HepG2 (cell line): Measurements from ENCODE around the gene VAT1L. TPM values are rescaled to one million over a fixed set of nuclear protein-coding genes. Genes with fewer than 3 reads are reported as not detected.

Experiments used
- ATAC-seq: fragments of 200-7000 bp; cut with Tn5 transposase; 3 replicates; pipeline ENCODE4 v1.9.1; 2020; ENCODE audit warnings: mild to moderate bottlenecking, moderate library complexity
- BruUV-seq: library from RNA; stranded (reverse); fragments of 400-500 nt; replicated peaks from 2 replicates; lab custom pipeline; 2021; lab: Mats Ljungman, UMichigan
- CTCF ChIA-PET: fragments of 300-600 bp; formaldehyde crosslinking; extraction: SDS; loops from one replicate; lab custom pipeline; 2021; ENCODE audit warnings: low total read pairs, inconsistent platforms, low intra/inter-chr PET ratio; lab: Yijun Ruan, JAX
- POLR2A ChIA-PET: fragments of 350-600 bp; sonication (Branson Sonifier 250); formaldehyde crosslinking; loops from one replicate; lab custom pipeline; 2020; ENCODE audit warnings: antibody characterized with exemption, inconsistent platforms; lab: Yijun Ruan, JAX
- DNase-seq: peaks from one replicate; pipeline ENCODE4 v3.0.0-alpha.2; 2015; ENCODE audit warnings: low spot score
- FAIRE-seq: peaks from 3 replicates; lab custom pipeline; 2011; peaks lifted over from hg19 to GRCh38; lab: Jason Lieb, UNC
- H2AFZ ChIP-seq: one replicate; pipeline ENCODE4 v1.6.1; 2011; ENCODE audit warnings: low read length, inconsistent platforms
- H3K27ac ChIP-seq: fragments of 300-600 bp; 3 replicates; pipeline ENCODE4 v1.8.0; 2011; ENCODE audit warnings: mixed run types, mild to moderate bottlenecking, mixed read lengths, low read length, inconsistent platforms; ENCODE audit not compliant: insufficient read depth; ENCODE audit errors: extremely low read length
- H3K27me3 ChIP-seq, 2 experiments: fragments of 200-600 bp in 1 of 2; 2 replicates in 1 of 2; 3 replicates in 1 of 2; pipeline versions ENCODE4 v1.6.0 to v1.8.0; 2011; ENCODE audit warnings: low read length in 2 of 2, mild to moderate bottlenecking in 2 of 2, moderate library complexity in 2 of 2, inconsistent platforms in 1 of 2; ENCODE audit not compliant: insufficient read depth in 2 of 2, control insufficient read depth in 1 of 2
- H3K36me3 ChIP-seq, 2 experiments: fragments of 200-600 bp in 1 of 2; replicated peaks in 1 of 2; 2 replicates in 1 of 2; 3 replicates in 1 of 2; pipeline versions ENCODE4 v1.5.1 to v1.8.0; 2011; ENCODE audit warnings: low read length in 2 of 2, inconsistent platforms in 1 of 2; ENCODE audit not compliant: insufficient read depth in 2 of 2, control insufficient read depth in 1 of 2
- H3K4me1 ChIP-seq: 2 replicates; pipeline ENCODE4 v1.5.1; 2012; ENCODE audit warnings: low read length, inconsistent platforms; ENCODE audit not compliant: insufficient read depth
- H3K4me2 ChIP-seq: 2 replicates; pipeline ENCODE4 v1.6.0; 2011; ENCODE audit warnings: low read depth, low read length, inconsistent platforms
- H3K4me3 ChIP-seq, 3 experiments: fragments of 200-600 bp in 1 of 3; sonication (generic), shearing (Covaris generic) in 1 of 3; replicated peaks in 1 of 3; 2 replicates each; pipeline ENCODE4 v1.5.1; 2011 to 2016; ENCODE audit warnings: low read length in 3 of 3, inconsistent platforms in 2 of 3, low read depth in 2 of 3, mild to moderate bottlenecking in 2 of 3, control low read depth in 1 of 3, mixed read lengths in 1 of 3; ENCODE audit not compliant: insufficient read depth in 1 of 3
- H3K79me2 ChIP-seq: one replicate; pipeline ENCODE4 v1.6.1; 2011; ENCODE audit warnings: low read length, inconsistent platforms; ENCODE audit not compliant: insufficient read depth
- H3K9ac ChIP-seq: 2 replicates; pipeline ENCODE4 v1.6.0; 2011; ENCODE audit warnings: mild to moderate bottlenecking, low read depth, low read length, inconsistent platforms; ENCODE audit not compliant: insufficient read depth
- H3K9me3 ChIP-seq: 2 replicates; pipeline ENCODE4 v1.5.1; 2012; ENCODE audit warnings: mild to moderate bottlenecking, low read length
- H4K20me1 ChIP-seq: 2 replicates; pipeline ENCODE4 v1.6.0; 2011; ENCODE audit warnings: inconsistent platforms, mild to moderate bottlenecking, low read length, moderate library complexity; ENCODE audit not compliant: insufficient read depth
- AGO2 ChIP-seq: fragments of 200-400 bp; formaldehyde crosslinking; optimal IDR thresholded peaks from 2 replicates; pipeline ENCODE3; 2017; ENCODE audit warnings: mild to moderate bottlenecking, low read depth, low read length, moderate library complexity
- AKAP8 ChIP-seq: sonication (generic); formaldehyde crosslinking; IDR thresholded peaks from 2 replicates; pipeline ENCODE4 v1.5.1; 2020; ENCODE audit warnings: mild to moderate bottlenecking, missing genetic modification reagents
- KDM4B ChIP-seq: sonication (generic); formaldehyde crosslinking; IDR thresholded peaks from 2 replicates; pipeline ENCODE4 v1.4.0; 2020; ENCODE audit warnings: missing genetic modification reagents
- RFX5 ChIP-seq: IDR thresholded peaks from 2 replicates; pipeline ENCODE4 v1.6.1; 2011; ENCODE audit warnings: low read depth, low read length, improper control_type of control experiment
- SNRNP70 ChIP-seq: fragments of 200-400 bp; formaldehyde crosslinking; IDR thresholded peaks from 2 replicates; pipeline ENCODE4 v1.6.1; 2017; ENCODE audit warnings: mild to moderate bottlenecking, low read depth, low read length, moderate library complexity
- ZFAT ChIP-seq: sonication (generic); formaldehyde crosslinking; conservative IDR thresholded peaks from 2 replicates; pipeline ENCODE4 v1.8.1; 2023; ENCODE audit warnings: missing genetic modification reagents, inconsistent platforms
- ZNF556 ChIP-seq: sonication (generic); formaldehyde crosslinking; IDR thresholded peaks from 2 replicates; pipeline ENCODE4 v1.4.0; 2020; ENCODE audit warnings: mild to moderate bottlenecking, missing genetic modification reagents, borderline replicate concordance
- ZNF629 ChIP-seq: sonication (generic); formaldehyde crosslinking; conservative IDR thresholded peaks from 2 replicates; pipeline ENCODE4 v1.5.0; 2020; ENCODE audit warnings: missing genetic modification reagents
- ZNF652 ChIP-seq: IDR thresholded peaks from 2 replicates; pipeline ENCODE4 v1.6.1; 2016; ENCODE audit warnings: low read depth, borderline replicate concordance
- WGBS: methylation state at CpG from one replicate; pipeline ENCODE4 v1.1.6; 2017; ENCODE audit warnings: low lambda C conversion rate; 5-methylcytosine and 5-hydroxymethylcytosine counted together
- in situ Hi-C: cut with HindIII; loops from 2 replicates; pipeline ENCODE4 v1.10.0; 2017; ENCODE audit warnings: low pct_unique_long_range_greater_than_20kb; ENCODE audit not compliant: extremely low pct_ligation_motif_present
- intact Hi-C: fragments of 100-400 bp; cut with micrococcal nuclease; formaldehyde crosslinking; loops from one replicate; pipeline ENCODE4 v1.10.0; 2022; ENCODE audit not compliant: unreplicated experiment
- polyA plus RNA-seq, 8 experiments: library from polyadenylated mRNA; depleted of rRNA in 3 of 8; stranded (reverse) in 7 of 8; unstranded in 1 of 8; fragments of >200 nt; fragmentation: Illumina TruSeq in 4 of 8; extraction: Trizol in 4 of 8; gene quantifications; 2 replicates each; pipeline versions ENCODE4 v1.2.1 to v1.2.3, GENCODE V29; 2011 to 2016; ENCODE audit warnings: low read depth in 4 of 8, missing spikeins in 1 of 8, mixed read lengths in 1 of 8; ENCODE audit not compliant: insufficient read depth in 1 of 8
- total RNA-seq, 5 experiments: library from RNA; depleted of rRNA; stranded (reverse); fragments of >200 nt; fragmentation: Illumina TruSeq; extraction: Trizol; gene quantifications; 2 replicates each; pipeline ENCODE4 v1.2.3, GENCODE V29; 2016; ENCODE audit warnings: low read depth in 1 of 5
- TF ChIP-seq, protein P1 (sequence below): sonication (generic); formaldehyde crosslinking; IDR thresholded peaks from 2 replicates; pipeline ENCODE4 v1.9.0; 2021; ENCODE audit warnings: missing genetic modification reagents, mild to moderate bottlenecking, borderline replicate concordance
- TF ChIP-seq, protein P2 (sequence below): sonication (generic); formaldehyde crosslinking; IDR thresholded peaks from 2 replicates; pipeline ENCODE4 v1.4.0; 2020; ENCODE audit warnings: mild to moderate bottlenecking, missing genetic modification reagents, borderline replicate concordance

The VAT1L gene
- total and polyA plus RNA-seq, 2 of the 13 experiments (the other 11 are each of a cell fraction or from before 2014, with no cell fraction given), result not detected

DNA sequence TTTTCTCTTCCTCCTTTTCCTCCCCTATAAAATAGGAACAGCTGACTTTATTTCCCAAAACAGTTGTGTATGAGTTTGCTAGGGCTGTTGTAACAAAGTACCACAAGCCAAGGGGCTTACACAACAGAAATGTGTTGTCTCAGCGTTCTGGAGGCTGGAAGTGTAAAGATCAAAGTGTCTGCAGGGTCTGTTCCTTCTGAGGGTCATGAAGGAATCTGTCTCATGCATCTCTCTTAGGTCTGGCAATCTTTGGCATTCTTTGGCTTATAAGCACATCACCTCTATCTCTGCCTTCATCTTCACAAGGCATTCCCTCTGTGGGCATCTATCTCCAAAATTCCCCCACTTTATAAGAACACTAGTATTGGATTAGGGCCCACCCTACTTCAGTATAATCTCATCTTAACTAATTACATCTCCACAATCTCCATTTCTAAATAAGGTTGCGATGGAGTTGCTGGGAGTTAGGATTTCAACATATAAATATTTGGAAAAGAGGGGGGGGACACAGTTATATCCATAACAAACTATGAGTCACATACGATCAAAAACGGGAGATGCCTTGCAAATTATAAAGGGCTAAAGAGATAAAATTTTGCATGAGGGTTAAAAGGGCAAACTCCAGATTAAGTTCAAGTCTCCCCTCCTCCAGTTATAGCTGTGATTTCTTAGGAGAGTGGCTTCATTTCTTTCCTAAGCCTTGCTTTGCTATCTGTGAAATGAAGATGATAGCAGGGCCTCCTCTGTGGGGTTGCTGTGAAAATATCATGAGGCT lies 109.7 kb downstream of the VAT1L start:
- Histone ChIP-seq H3K9me3 (no peaks in the 10 kb centered on the region), H3K9ac (no peak overlapping the region), H4K20me1 (no peaks in the 10 kb centered on the region), H2AFZ (no peak overlapping the region), H3K4me3 (no peak overlapping the region), H3K27ac (no peak overlapping the region), H3K4me2 (no peak overlapping the region), H3K36me3 (no peaks in the 10 kb centered on the region), H3K4me1 (no peaks in the 10 kb centered on the region), H3K79me2 (no peaks in the 10 kb centered on the region), H3K27me3 (no peaks in the 10 kb centered on the region; a peak in 1 of 5 replicates)
- TF ChIP-seq, protein P1, sequence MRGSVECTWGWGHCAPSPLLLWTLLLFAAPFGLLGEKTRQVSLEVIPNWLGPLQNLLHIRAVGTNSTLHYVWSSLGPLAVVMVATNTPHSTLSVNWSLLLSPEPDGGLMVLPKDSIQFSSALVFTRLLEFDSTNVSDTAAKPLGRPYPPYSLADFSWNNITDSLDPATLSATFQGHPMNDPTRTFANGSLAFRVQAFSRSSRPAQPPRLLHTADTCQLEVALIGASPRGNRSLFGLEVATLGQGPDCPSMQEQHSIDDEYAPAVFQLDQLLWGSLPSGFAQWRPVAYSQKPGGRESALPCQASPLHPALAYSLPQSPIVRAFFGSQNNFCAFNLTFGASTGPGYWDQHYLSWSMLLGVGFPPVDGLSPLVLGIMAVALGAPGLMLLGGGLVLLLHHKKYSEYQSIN, result no peak
- TF ChIP-seq ZNF652 (no peak), ZFAT (CRISPR knock-in tag) (no peak), KDM4B (CRISPR knock-in tag) (no peak)
- ATAC-seq (no peak), DNase-seq (no peak), FAIRE-seq (no peak)
- in situ Hi-C loops, result no loop called here
- WGBS, result 1% methylated on average over 4 of the region's 4 CpGs
- CTCF ChIA-PET, result no interaction called here
- no TSS peak for BruUV-seq
- POLR2A ChIA-PET, result no interaction called here
- intact Hi-C loops, result no loop called here

DNA sequence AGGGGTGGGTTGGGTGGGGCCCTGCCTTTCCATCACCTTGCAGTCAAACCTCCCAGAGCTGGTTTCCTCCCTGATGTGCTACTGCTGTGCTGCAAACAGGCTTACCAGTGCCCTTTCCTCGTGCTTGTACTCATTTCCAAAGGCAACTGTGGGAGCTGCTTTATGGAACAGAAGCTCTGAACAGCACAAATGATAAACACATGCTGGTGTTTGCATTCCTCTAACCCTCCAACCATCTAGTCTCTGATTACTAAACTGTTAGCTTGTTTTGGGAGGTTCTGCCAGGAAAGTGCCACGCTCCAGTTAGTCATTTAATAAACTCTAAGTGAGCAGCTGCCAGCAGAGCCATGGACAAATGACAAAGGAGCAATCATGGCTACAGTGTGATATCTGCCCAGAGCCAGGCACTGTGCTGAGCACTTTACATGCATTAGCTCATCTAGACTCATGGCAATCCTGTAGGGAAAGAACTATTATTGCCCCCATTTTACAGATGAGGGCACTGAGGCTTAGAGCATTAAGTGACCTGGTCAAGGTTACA lies 110.4 kb downstream of the VAT1L start:
- intact Hi-C loops (no loop called here), in situ Hi-C loops (no loop called here)
- ATAC-seq (no peak), FAIRE-seq (no peak), DNase-seq (no peak)
- Histone ChIP-seq H4K20me1 (no peaks in the 10 kb centered on the region), H3K9me3 (no peaks in the 10 kb centered on the region), H3K4me2 (no peak overlapping the region), H3K27ac (no peak overlapping the region), H3K9ac (no peak overlapping the region), H3K4me3 (no peak overlapping the region), H3K27me3 (no peaks in the 10 kb centered on the region; a peak in 1 of 5 replicates), H3K4me1 (no peaks in the 10 kb centered on the region), H3K79me2 (no peaks in the 10 kb centered on the region), H3K36me3 (no peaks in the 10 kb centered on the region), H2AFZ (no peak overlapping the region)
- ChIA-PET POLR2A (no interaction called here), CTCF (no interaction called here)
- WGBS, result 0% methylated on average over 2 of the region's 2 CpGs
- BruUV-seq, result no TSS peak
- TF ChIP-seq ZNF629 (CRISPR knock-in tag) (peak; percentile 62), AKAP8 (CRISPR knock-in tag) (no peak), SNRNP70 (no peak), AGO2 (no peak), ZNF556 (no peak), RFX5 (no peak)
- TF ChIP-seq, protein P2, sequence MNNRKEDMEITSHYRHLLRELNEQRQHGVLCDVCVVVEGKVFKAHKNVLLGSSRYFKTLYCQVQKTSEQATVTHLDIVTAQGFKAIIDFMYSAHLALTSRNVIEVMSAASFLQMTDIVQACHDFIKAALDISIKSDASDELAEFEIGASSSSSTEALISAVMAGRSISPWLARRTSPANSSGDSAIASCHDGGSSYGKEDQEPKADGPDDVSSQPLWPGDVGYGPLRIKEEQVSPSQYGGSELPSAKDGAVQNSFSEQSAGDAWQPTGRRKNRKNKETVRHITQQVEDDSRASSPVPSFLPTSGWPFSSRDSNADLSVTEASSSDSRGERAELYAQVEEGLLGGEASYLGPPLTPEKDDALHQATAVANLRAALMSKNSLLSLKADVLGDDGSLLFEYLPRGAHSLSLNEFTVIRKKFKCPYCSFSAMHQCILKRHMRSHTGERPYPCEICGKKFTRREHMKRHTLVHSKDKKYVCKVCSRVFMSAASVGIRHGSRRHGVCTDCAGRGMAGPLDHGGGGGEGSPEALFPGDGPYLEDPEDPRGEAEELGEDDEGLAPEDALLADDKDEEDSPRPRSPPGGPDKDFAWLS (CRISPR knock-in tag), result no peak
